Prostate gland (tissue), 2 donors: ENCODE measurements around the gene PIK3CD.
"Not testable (repeated sequence)": the region's sequence is repeated elsewhere in the genome, so short reads cannot be mapped to it uniquely, and the experiment has no call there.

ENCODE experiments used
- CTCF ChIP-seq, 4 experiments: fragments of 200-600 bp in 2 of 4; fragments of 450-650 bp in 2 of 4; sonication (generic) in 2 of 4; IDR thresholded peaks; 1 replicate in 3 of 4; 2 replicates in 1 of 4; pipeline ENCODE4 v1.5.1; 2016 to 2019; ENCODE audit warnings: antibody characterized with exemption in 4 of 4, mild to moderate bottlenecking in 2 of 4, moderate library complexity in 2 of 4
- POLR2A ChIP-seq: fragments of 450-650 bp; IDR thresholded peaks from one replicate; pipeline ENCODE4 v1.6.1; 2016; ENCODE audit warnings: antibody characterized with exemption, mild to moderate bottlenecking

- TF ChIP-seq CTCF (IDR thresholded peaks at IDR 0.05); POLR2A: not testable (repeated sequence)
Observed at GRCh38 chr1:9712767-9713166, 61.2 kb downstream of the PIK3CD start.
